SU-DHL-6 (cell line): ENCODE results near the gene CELA2B.

Experiments
- H2AFZ ChIP-seq: fragments of 200-600 bp; sonication (generic); 2 replicates; pipeline ENCODE4 v1.6.1; 2014; ENCODE audit warnings: low read depth, mild to moderate bottlenecking, moderate library complexity, mixed read lengths, antibody characterized with exemption, low read length; ENCODE audit not compliant: severe bottlenecking
- H3F3A ChIP-seq: fragments of 200-600 bp; shearing (Covaris generic); 2 replicates; pipeline ENCODE4 v1.6.0; 2016; ENCODE audit warnings: antibody characterized with exemption, mild to moderate bottlenecking; ENCODE audit not compliant: insufficient read depth
- H3K27ac ChIP-seq: fragments of 200-600 bp; sonication (generic); 2 replicates; pipeline ENCODE4 v1.5.1; 2016; ENCODE audit warnings: low read depth, mild to moderate bottlenecking, low read length, moderate library complexity, mixed read lengths
- H3K27me3 ChIP-seq: fragments of 200-600 bp; sonication (generic), shearing (Covaris generic); 2 replicates; pipeline ENCODE4 v1.6.0; 2014; ENCODE audit warnings: mild to moderate bottlenecking, low read length
- H3K36me3 ChIP-seq: fragments of 200-600 bp; sonication (generic); 2 replicates; pipeline ENCODE4 v1.6.1; 2014; ENCODE audit warnings: mild to moderate bottlenecking, low read length, mixed read lengths
- H3K4me2 ChIP-seq: fragments of 300-600, 200-600 bp; shearing (Covaris generic), sonication (generic); 2 replicates; pipeline ENCODE4 v1.6.0; 2014; ENCODE audit warnings: low read length, low read depth, mild to moderate bottlenecking; ENCODE audit not compliant: poor library complexity, severe bottlenecking
- H3K4me3 ChIP-seq: fragments of 200-600 bp; sonication (generic); 2 replicates; pipeline ENCODE4 v1.5.1; 2014; ENCODE audit warnings: antibody characterized with exemption, low read length, mild to moderate bottlenecking, mixed read lengths; ENCODE audit not compliant: insufficient read depth, poor library complexity, severe bottlenecking
- H3K79me2 ChIP-seq: fragments of 200-600 bp; sonication (generic); 2 replicates; pipeline ENCODE4 v1.6.1; 2014; ENCODE audit warnings: mild to moderate bottlenecking, low read length, moderate library complexity; ENCODE audit not compliant: insufficient read depth
- H3K9ac ChIP-seq: fragments of 200-600 bp; sonication (generic); 2 replicates; pipeline ENCODE4 v1.7.0; 2014; ENCODE audit warnings: mild to moderate bottlenecking, low read length
- H3K9me2 ChIP-seq: fragments of 200-600 bp; sonication (generic); replicated peaks from 2 replicates; pipeline ENCODE4 v1.6.1; 2014; ENCODE audit warnings: low read length; ENCODE audit not compliant: insufficient read depth
- H3K9me3 ChIP-seq: fragments of 200-600 bp; sonication (generic); 2 replicates; pipeline ENCODE4 v1.6.1; 2014; ENCODE audit warnings: low read length, mixed read lengths; ENCODE audit not compliant: insufficient read depth
- H4K20me1 ChIP-seq: fragments of 200-600 bp; sonication (generic); 2 replicates; pipeline ENCODE4 v1.6.1; 2014; ENCODE audit warnings: low read depth, mild to moderate bottlenecking, antibody characterized with exemption, low read length, moderate library complexity, mixed read lengths
- CTCF ChIP-seq: fragments of 200-600 bp; sonication (generic); IDR thresholded peaks from one replicate; pipeline ENCODE4 v1.5.1; 2017; ENCODE audit warnings: antibody characterized with exemption, mild to moderate bottlenecking, low read length, moderate library complexity; ENCODE audit not compliant: insufficient read depth, poor library complexity, severe bottlenecking
- EZH2phosphoT487 ChIP-seq: fragments of 200-600 bp; sonication (generic), shearing (Covaris generic); conservative IDR thresholded peaks from 2 replicates; pipeline ENCODE4 v1.6.1; 2018; ENCODE audit warnings: mild to moderate bottlenecking, antibody characterized with exemption, low read length, moderate library complexity, mixed read lengths

CELA2B gene

GRCh38 chr1:15440357-15440756 is 35.5 kb upstream of the CELA2B start:
- H3K27ac ChIP-seq = no peak overlapping the region
- no peak overlapping the region for H3K4me3 ChIP-seq
- H2AFZ ChIP-seq = no peak overlapping the region
- no peaks in the 10 kb centered on the region for H3K79me2 ChIP-seq
- no peak overlapping the region for H3K4me2 ChIP-seq
- no peak overlapping the region for H3K9ac ChIP-seq
- H3F3A ChIP-seq = no peaks in the 10 kb centered on the region
- H4K20me1 ChIP-seq = no peaks in the 10 kb centered on the region
- H3K9me2 ChIP-seq = no peaks in the 10 kb centered on the region
- no peaks in the 10 kb centered on the region for H3K9me3 ChIP-seq
- H3K27me3 ChIP-seq = no peaks in the 10 kb centered on the region
- H3K36me3 ChIP-seq = no peaks in the 10 kb centered on the region
- TF ChIP-seq CTCF (no peak), EZH2phosphoT487 (no peak)

GRCh38 chr1:15441247-15441646 is 34.7 kb upstream of the CELA2B start:
- no peaks in the 10 kb centered on the region for H3F3A ChIP-seq
- no peaks in the 10 kb centered on the region for H4K20me1 ChIP-seq
- H3K4me3 ChIP-seq = no peak overlapping the region
- no peaks in the 10 kb centered on the region for H3K9me3 ChIP-seq
- no peaks in the 10 kb centered on the region for H3K79me2 ChIP-seq
- no peak overlapping the region for H2AFZ ChIP-seq
- no peaks in the 10 kb centered on the region for H3K36me3 ChIP-seq
- H3K27me3 ChIP-seq = no peaks in the 10 kb centered on the region
- no peak overlapping the region for H3K9ac ChIP-seq
- no peak for TF ChIP-seq CTCF
- no peak for TF ChIP-seq EZH2phosphoT487
- no peaks in the 10 kb centered on the region for H3K9me2 ChIP-seq
- no peak overlapping the region for H3K4me2 ChIP-seq
- H3K27ac ChIP-seq = no peak overlapping the region

- H3K9ac ChIP-seq = no peak overlapping the region
- H4K20me1 ChIP-seq = no peaks in the 10 kb centered on the region
- no peaks in the 10 kb centered on the region for H3F3A ChIP-seq
- H3K9me2 ChIP-seq = no peaks in the 10 kb centered on the region
- H3K9me3 ChIP-seq = no peaks in the 10 kb centered on the region
- H3K27me3 ChIP-seq = no peaks in the 10 kb centered on the region
- H3K27ac ChIP-seq = no peak overlapping the region
- H3K4me3 ChIP-seq = no peak overlapping the region
- no peaks in the 10 kb centered on the region for H3K79me2 ChIP-seq
- no peak for TF ChIP-seq CTCF
- TF ChIP-seq EZH2phosphoT487 = no peak
- H3K36me3 ChIP-seq = no peaks in the 10 kb centered on the region
- H3K4me2 ChIP-seq = no peak overlapping the region
- H2AFZ ChIP-seq = no peak overlapping the region
Measured at GRCh38 chr1:15442119-15442518, 33.8 kb upstream of the CELA2B start.
